CD4-positive, CD25-positive, alpha-beta regulatory T cell (primary cell): ENCODE results near the gene CFAP90. TPM values are rescaled to one million over a fixed set of nuclear protein-coding genes. Genes with fewer than 3 reads are reported as not detected.
A peak's percentile ranks its signal among the peaks of the same experiment; 100 is the strongest.

ENCODE experiments used
- ATAC-seq, 2 donors: fragments of 150-1000 bp; cut with Tn5 transposase; one replicate each; pipeline ENCODE4 v1.10.0; 2021; ENCODE audit warnings: low read depth in 2 of 2, moderate number of reproducible peaks in 2 of 2, moderate library complexity in 1 of 2
- DNase-seq, 3 donors: peaks; one replicate each; pipeline versions ENCODE4 v3.0.0 to v3.0.0-alpha.2; 2012 to 2022; ENCODE audit warnings: mixed read lengths in 1 of 3
- H3K27ac ChIP-seq: one replicate; pipeline ENCODE4 v1.7.0; 2013; ENCODE audit warnings: mild to moderate bottlenecking, low read length; ENCODE audit not compliant: insufficient read depth, poor library complexity, severe bottlenecking
- H3K27me3 ChIP-seq: one replicate; pipeline ENCODE4 v1.7.0; 2013; ENCODE audit warnings: low read length; ENCODE audit not compliant: control insufficient read depth, insufficient read depth
- H3K36me3 ChIP-seq: one replicate; pipeline ENCODE4 v1.7.0; 2013; ENCODE audit warnings: mild to moderate bottlenecking, low read length, moderate library complexity; ENCODE audit not compliant: control insufficient read depth, insufficient read depth
- H3K4me1 ChIP-seq: 2 replicates; pipeline ENCODE4 v1.7.0; 2013; ENCODE audit warnings: mild to moderate bottlenecking, low read length; ENCODE audit not compliant: insufficient read depth, control insufficient read depth, poor library complexity, severe bottlenecking
- H3K4me3 ChIP-seq: one replicate; pipeline ENCODE4 v1.7.0; 2013; ENCODE audit warnings: low read depth, mild to moderate bottlenecking, low read length, moderate library complexity
- H3K9me3 ChIP-seq, 2 experiments: 1 replicate in 1 of 2; 2 replicates in 1 of 2; pipeline ENCODE4 v1.7.0; 2013; ENCODE audit warnings: low read length in 2 of 2, mild to moderate bottlenecking in 1 of 2, moderate library complexity in 1 of 2; ENCODE audit not compliant: control insufficient read depth in 2 of 2
- H3K27ac Mint-ChIP-seq, 3 donors: one replicate each; pipeline ENCODE4 v1.8.0; 2020 to 2022; ENCODE audit warnings: mild to moderate bottlenecking in 3 of 3, mixed read lengths in 3 of 3, moderate library complexity in 2 of 3
- H3K27me3 Mint-ChIP-seq: one replicate; pipeline ENCODE4 v1.8.0; 2022; ENCODE audit warnings: mild to moderate bottlenecking, mixed read lengths
- H3K36me3 Mint-ChIP-seq: one replicate; pipeline ENCODE4 v1.8.0; 2020; ENCODE audit warnings: mixed read lengths
- H3K4me1 Mint-ChIP-seq, 4 donors: one replicate each; pipeline ENCODE4 v1.8.0; 2020 to 2022; ENCODE audit warnings: mixed read lengths in 4 of 4, mild to moderate bottlenecking in 1 of 4
- H3K4me3 Mint-ChIP-seq, 4 donors: one replicate each; pipeline ENCODE4 v1.8.0; 2020 to 2022; ENCODE audit warnings: mild to moderate bottlenecking in 4 of 4, mixed read lengths in 4 of 4, moderate library complexity in 3 of 4
- H3K9me3 Mint-ChIP-seq, 7 donors: one replicate each; pipeline ENCODE4 v1.8.0; 2020 to 2022; ENCODE audit warnings: mixed read lengths in 7 of 7, mild to moderate bottlenecking in 3 of 7, moderate library complexity in 2 of 7
- polyA plus RNA-seq, 4 donors: library from polyadenylated mRNA; unstranded; fragments of 300-500 nt; fragmentation: Illumina TruSeq; gene quantifications; one replicate each; pipeline ENCODE4 v1.2.3, GENCODE V29; 2021
- total RNA-seq: library from RNA; stranded (reverse); gene quantifications from one replicate; pipeline ENCODE4 v1.2.3, GENCODE V29; 2022

The CFAP90 gene
- total and polyA plus RNA-seq, 5 donors from 2014 or later, result not detected

DNA sequence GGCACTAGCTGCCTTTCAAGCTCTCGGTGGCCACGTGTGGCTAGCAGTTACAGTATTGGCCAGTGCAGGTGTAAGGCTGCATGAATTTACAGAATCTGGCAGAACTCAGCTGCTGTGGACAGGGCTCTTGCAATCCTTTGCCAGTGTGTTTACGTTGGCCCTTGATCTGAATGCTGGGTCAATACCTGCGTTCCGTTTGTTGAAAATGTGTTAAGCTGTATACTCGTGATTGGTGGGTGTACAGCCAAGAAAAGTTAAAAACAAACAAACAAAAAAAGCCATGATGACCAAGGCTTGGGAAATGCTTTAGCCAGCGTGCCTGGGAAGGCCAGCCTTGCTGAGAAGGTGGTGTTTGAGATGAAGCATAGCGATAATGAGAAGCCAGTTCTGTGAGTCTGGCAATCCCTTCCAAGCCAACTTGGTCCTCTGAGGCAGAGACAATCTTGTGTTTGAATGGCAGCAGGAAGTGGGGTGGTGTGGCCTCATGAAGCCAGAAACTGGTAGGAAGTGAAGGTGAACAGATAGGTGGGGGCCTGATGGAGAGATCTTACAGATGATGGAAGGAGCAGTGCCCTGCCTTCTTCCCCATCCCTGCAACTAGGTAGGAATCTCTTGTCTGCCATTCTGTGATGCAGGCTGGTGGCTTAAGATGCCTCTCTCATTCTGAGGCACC lies 820 bp upstream of the CFAP90 start:
- no peak overlapping the region for H3K27ac Mint-ChIP-seq

DNA sequence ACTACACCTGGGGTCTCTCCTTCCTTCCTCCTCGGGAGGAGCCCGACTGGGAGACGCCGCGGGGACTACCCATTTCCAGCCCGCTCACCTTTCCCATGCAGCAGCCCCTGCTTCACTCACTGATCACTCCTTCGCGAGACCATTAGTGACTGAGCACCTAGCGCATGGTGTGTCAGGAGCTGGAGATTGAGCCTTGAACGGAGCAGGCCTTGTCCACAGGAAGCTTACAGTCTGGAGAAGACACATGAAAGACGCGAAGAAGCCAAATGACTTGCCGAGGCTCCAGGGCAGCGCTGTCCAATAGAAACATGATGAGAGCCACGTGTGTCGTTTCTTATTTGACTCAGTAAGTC lies 283 bp upstream of the CFAP90 start:
- Histone ChIP-seq H3K36me3 (no peaks in the 10 kb centered on the region), H3K27ac (no peak overlapping the region), H3K4me3 (no peak overlapping the region), H3K27me3 (peaks cover 26% of the 10 kb centered on the region), H3K9me3 (no peaks in the 10 kb centered on the region), H3K4me1 (peaks cover 24% of the 10 kb centered on the region)
- Mint-ChIP-seq H3K36me3 (no peaks in the 10 kb centered on the region), H3K9me3 (peaks cover 0 to 3% (median 0%) of the 10 kb centered on the region in 7 donors), H3K4me3 (peak overlapping the region; percentile 73 to 93 (median 84)), H3K27ac (no peak overlapping the region), H3K4me1 (peaks cover 7 to 23% (median 12%) of the 10 kb centered on the region in 4 donors), H3K27me3 (peaks cover 60% of the 10 kb centered on the region)
- ATAC-seq, result peak in 1 of 2 donors; percentile 6
- DNase-seq, result no peak

More for the DNA sequence above, 820 bp upstream of the CFAP90 start:
- Mint-ChIP-seq H3K4me1 (peaks cover 7 to 23% (median 12%) of the 10 kb centered on the region in 4 donors), H3K4me3 (peak overlapping the region; percentile 78 to 93 (median 89)), H3K36me3 (no peaks in the 10 kb centered on the region), H3K27me3 (peaks cover 55% of the 10 kb centered on the region), H3K9me3 (peaks cover 0 to 3% (median 0%) of the 10 kb centered on the region in 7 donors)
- DNase-seq, result peak in 1 of 3 donors; percentile 59
- H3K27me3 ChIP-seq, result peaks cover 26% of the 10 kb centered on the region
- no peak for ATAC-seq
- peaks cover 24% of the 10 kb centered on the region for H3K4me1 ChIP-seq
- no peak overlapping the region for H3K4me3 ChIP-seq
- no peaks in the 10 kb centered on the region for H3K9me3 ChIP-seq
- H3K36me3 ChIP-seq, result no peaks in the 10 kb centered on the region
- no peak overlapping the region for H3K27ac ChIP-seq

DNA sequence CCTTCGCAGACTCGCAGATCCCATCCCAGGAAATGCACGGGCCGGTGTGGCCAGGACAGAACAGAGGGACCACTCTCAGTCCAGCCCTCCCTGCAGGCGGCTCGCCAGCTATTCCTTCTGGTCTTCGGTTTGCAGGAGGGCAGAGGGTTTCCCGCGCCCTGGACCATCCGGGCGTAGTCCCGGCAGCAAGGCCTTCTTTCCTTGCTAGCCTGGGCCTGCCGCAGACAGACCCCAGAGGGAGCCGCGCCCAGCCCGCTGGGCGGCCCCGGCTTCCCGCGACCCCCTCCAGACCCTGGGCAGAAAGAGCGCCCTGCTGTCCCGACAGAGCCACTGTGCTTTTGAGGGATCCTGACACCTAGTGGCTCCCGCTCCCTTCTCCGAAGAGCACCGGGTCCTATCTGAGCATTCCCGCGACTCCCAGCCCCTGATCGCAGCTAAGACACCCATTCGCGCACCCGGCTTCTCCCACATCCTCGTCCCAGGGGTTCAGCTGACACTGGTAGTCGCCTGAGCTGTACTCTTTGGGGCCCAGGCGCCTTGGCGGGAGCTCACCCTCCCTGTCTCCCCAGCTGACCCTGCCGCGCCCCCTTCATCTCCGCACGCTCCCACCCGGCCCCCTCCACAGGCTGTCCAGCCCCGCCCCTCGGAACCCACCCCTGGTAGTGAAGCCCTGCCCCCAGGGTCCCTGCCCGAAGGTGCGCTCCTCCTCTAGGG lies 1.1 kb downstream of the CFAP90 start:
- Histone ChIP-seq H3K36me3 (no peaks in the 10 kb centered on the region), H3K27ac (no peak overlapping the region), H3K9me3 (no peaks in the 10 kb centered on the region), H3K4me3 (no peak overlapping the region), H3K27me3 (peaks cover 31% of the 10 kb centered on the region), H3K4me1 (peaks cover 24% of the 10 kb centered on the region)
- no peaks in the 10 kb centered on the region for H3K36me3 Mint-ChIP-seq
- H3K4me3 Mint-ChIP-seq, result peak overlapping the region; percentile 43 to 85 (median 63)
- ATAC-seq, result peak in 1 of 2 donors; percentile 23
- H3K27ac Mint-ChIP-seq, result peak overlapping the region in 1 of 3 donors; percentile 31
- H3K4me1 Mint-ChIP-seq, result peaks cover 7 to 23% (median 12%) of the 10 kb centered on the region in 4 donors
- H3K27me3 Mint-ChIP-seq, result peaks cover 67% of the 10 kb centered on the region
- H3K9me3 Mint-ChIP-seq, result peaks cover 0 to 3% (median 0%) of the 10 kb centered on the region in 7 donors
- no peak for DNase-seq

DNA sequence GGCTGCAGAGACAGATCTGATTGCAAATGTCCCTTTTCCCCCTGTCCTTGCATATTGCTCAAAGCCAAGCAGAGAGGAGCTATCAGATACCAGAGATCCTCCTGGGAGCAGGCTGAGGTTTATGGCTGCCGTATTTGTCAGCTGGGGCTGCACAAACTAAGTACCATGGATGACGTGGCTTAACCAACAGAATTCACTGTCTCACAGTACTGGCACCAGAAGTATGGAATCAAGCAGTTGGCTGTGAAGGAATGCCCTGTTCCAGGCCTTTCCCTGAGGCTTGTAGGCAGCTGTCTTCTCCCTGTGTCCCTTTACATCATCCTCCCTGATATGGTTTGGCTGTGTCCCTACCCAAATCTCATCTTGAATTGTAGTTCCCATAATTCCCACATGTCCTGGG lies 2.6 kb downstream of the CFAP90 start:
- ATAC-seq (no peak), DNase-seq (no peak)
- Mint-ChIP-seq H3K27me3 (peaks cover 76% of the 10 kb centered on the region), H3K27ac (no peak overlapping the region), H3K4me3 (no peak overlapping the region), H3K36me3 (no peaks in the 10 kb centered on the region), H3K9me3 (peaks cover 0 to 6% (median 0%) of the 10 kb centered on the region in 7 donors), H3K4me1 (peaks cover 7 to 23% (median 12%) of the 10 kb centered on the region in 4 donors)
- Histone ChIP-seq H3K36me3 (no peaks in the 10 kb centered on the region), H3K9me3 (no peaks in the 10 kb centered on the region), H3K27ac (no peak overlapping the region), H3K4me1 (peaks cover 24% of the 10 kb centered on the region), H3K4me3 (no peak overlapping the region), H3K27me3 (peaks cover 36% of the 10 kb centered on the region)

DNA sequence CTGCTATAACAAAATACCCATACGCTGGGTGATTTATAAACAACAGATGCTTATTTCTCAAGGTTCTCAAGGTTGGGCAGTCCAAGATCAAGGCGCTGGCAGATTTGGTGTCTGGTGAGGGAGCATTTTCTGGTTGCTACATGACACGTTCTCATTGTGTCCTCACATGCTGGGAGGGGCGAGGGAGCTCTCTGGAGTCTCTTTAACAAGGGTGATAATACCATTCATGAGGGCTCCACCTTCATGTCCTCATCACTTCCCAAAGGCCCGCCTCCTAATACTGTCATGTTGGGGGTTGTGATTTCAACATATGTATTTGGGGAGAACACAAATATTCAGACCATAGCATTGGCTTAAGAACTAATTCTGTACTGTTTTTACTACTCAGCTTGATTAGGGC lies 4.6 kb downstream of the CFAP90 start:
- peaks cover 0 to 10% (median 3%) of the 10 kb centered on the region in 4 donors for H3K4me1 Mint-ChIP-seq

DNA sequence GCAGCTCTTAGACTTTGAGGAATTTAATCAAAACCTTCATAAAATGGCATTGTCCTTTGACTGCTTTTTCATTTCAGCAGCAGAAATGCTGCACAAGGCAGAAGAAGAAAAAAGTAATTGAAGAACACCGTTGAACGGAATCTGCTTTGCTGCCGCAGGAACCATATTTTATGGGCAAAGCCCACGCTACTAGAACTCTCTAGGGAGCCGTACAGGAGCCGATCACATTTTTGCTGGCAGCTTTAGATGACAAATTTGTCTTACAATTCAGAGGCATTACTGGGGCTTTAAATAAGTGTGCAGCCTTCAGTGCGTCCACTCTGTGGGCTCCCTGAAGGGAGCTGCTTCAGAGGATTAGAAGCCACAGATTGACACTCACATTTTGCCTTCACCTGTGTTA lies 5.4 kb downstream of the CFAP90 start:
- DNase-seq, result no peak
- no peak overlapping the region for H3K27ac Mint-ChIP-seq
- no peaks in the 10 kb centered on the region for H3K36me3 Mint-ChIP-seq
- no peak overlapping the region for H3K4me3 Mint-ChIP-seq
- no peak overlapping the region for H3K4me3 ChIP-seq
- no peaks in the 10 kb centered on the region for H3K36me3 ChIP-seq
- H3K4me1 ChIP-seq, result peaks cover 10% of the 10 kb centered on the region
- no peak overlapping the region for H3K27ac ChIP-seq
- no peak for ATAC-seq
- H3K9me3 Mint-ChIP-seq, result peaks cover 0 to 6% (median 0%) of the 10 kb centered on the region in 7 donors
- H3K9me3 ChIP-seq, result no peaks in the 10 kb centered on the region
- H3K27me3 ChIP-seq, result peaks cover 39% of the 10 kb centered on the region
- peaks cover 0 to 8% (median 0%) of the 10 kb centered on the region in 4 donors for H3K4me1 Mint-ChIP-seq
- H3K27me3 Mint-ChIP-seq, result peaks cover 71% of the 10 kb centered on the region

More for the DNA sequence above, 4.6 kb downstream of the CFAP90 start:
- DNase-seq, result no peak
- peaks cover 67% of the 10 kb centered on the region for H3K27me3 Mint-ChIP-seq
- no peak overlapping the region for H3K27ac Mint-ChIP-seq
- no peak for ATAC-seq
- no peaks in the 10 kb centered on the region for H3K36me3 Mint-ChIP-seq
- Histone ChIP-seq H3K27ac (no peak overlapping the region), H3K9me3 (no peaks in the 10 kb centered on the region), H3K4me1 (peaks cover 16% of the 10 kb centered on the region), H3K36me3 (no peaks in the 10 kb centered on the region), H3K27me3 (peaks cover 39% of the 10 kb centered on the region), H3K4me3 (no peak overlapping the region)
- H3K9me3 Mint-ChIP-seq, result peaks cover 0 to 6% (median 0%) of the 10 kb centered on the region in 7 donors
- H3K4me3 Mint-ChIP-seq, result no peak overlapping the region

DNA sequence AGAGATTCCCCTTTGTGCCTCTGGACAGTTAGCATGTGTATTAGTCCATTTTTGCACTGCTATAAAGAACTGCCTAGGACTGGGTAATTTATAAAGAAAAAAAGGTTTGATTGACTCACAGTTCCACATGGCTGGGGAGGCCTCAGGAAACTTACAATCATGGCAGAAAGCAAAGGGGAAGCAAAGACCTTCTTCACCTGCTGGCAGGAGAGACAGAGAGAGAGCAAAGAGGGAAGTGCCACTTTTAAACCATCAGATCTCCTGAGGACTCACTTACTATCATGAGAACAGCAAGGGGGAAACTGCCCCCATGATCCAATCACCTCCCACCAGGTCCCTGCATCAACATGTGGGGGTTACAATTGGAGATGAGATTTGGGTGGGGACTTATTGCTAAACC lies 6.0 kb downstream of the CFAP90 start:
- Histone ChIP-seq H3K4me3 (no peak overlapping the region), H3K9me3 (no peaks in the 10 kb centered on the region), H3K4me1 (peaks cover 5% of the 10 kb centered on the region), H3K36me3 (no peaks in the 10 kb centered on the region), H3K27me3 (peaks cover 40% of the 10 kb centered on the region), H3K27ac (no peak overlapping the region)
- ATAC-seq, result no peak
- Mint-ChIP-seq H3K4me1 (peaks cover 0 to 6% (median 0%) of the 10 kb centered on the region in 4 donors), H3K9me3 (peaks cover 0 to 6% (median 1%) of the 10 kb centered on the region in 7 donors), H3K27me3 (peaks cover 72% of the 10 kb centered on the region), H3K36me3 (no peaks in the 10 kb centered on the region), H3K27ac (no peak overlapping the region), H3K4me3 (no peak overlapping the region)
- DNase-seq, result no peak
